ENCODE results near the gene ZFAND3.

GRCh38 chr6:37920667-37921066 is 101.1 kb downstream of the ZFAND3 start:
- TF ChIP-seq EZH2 (IDR thresholded peaks at IDR 0.05; ENCODE audit: low read length, missing control alignments): no peak
- TF ChIP-seq, protein P1, sequence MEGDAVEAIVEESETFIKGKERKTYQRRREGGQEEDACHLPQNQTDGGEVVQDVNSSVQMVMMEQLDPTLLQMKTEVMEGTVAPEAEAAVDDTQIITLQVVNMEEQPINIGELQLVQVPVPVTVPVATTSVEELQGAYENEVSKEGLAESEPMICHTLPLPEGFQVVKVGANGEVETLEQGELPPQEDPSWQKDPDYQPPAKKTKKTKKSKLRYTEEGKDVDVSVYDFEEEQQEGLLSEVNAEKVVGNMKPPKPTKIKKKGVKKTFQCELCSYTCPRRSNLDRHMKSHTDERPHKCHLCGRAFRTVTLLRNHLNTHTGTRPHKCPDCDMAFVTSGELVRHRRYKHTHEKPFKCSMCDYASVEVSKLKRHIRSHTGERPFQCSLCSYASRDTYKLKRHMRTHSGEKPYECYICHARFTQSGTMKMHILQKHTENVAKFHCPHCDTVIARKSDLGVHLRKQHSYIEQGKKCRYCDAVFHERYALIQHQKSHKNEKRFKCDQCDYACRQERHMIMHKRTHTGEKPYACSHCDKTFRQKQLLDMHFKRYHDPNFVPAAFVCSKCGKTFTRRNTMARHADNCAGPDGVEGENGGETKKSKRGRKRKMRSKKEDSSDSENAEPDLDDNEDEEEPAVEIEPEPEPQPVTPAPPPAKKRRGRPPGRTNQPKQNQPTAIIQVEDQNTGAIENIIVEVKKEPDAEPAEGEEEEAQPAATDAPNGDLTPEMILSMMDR (conservative IDR thresholded peaks at IDR 0.05 in 1 of 2, IDR thresholded peaks at IDR 0.05 in 1 of 2; ENCODE audit: low read depth in 1 of 2, low read length in 2 of 2): no peak

Data from fibroblast of lung (primary cell).